ENCODE data around the gene NR4A2.
"Not testable (repeated sequence)": the region's sequence is repeated elsewhere in the genome, so short reads cannot be mapped to it uniquely, and the experiment has no call there.

NR4A2 gene

DNA sequence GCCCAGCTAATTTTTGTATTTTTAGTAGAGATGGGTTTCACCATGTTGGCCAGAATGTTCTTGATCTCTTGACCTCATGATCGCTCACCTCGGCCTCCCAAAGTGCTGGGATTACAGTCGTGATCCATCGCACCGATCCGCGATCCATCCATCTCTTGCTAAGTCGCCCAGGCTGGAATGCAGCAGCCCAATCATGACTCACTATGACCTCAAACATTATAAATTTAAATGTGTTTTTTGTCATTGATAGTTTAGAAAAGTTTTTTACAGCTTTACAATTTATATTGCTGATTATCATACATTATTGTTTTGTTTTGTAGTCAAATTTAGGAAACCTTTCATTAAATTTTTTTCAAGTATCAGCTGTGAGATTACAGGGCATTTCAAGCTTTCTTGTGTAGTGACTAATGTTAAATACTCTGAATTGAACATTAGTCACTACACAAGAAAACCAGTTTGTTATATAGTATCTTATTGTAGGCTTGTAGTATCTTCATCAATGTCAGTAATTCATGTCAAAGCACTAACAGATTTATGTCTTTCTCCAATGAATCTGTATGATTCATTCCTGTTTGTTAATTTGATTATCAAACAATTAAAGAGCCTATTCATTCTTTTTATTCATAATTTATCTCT, 37.5 kb downstream of the NR4A2 start:
- Mint-ChIP-seq H3K9me3 (peaks cover 5% of the 10 kb centered on the region in 2 donors), H3K36me3 (ENCODE audit: insufficient read depth) (no peaks in the 10 kb centered on the region), H3K27me3 (peaks cover 27 to 47% of the 10 kb centered on the region in 2 donors), H3K4me1 (ENCODE audit: low read depth in 2 of 2) (no peaks in the 10 kb centered on the region), H3K27ac (no peak overlapping the region), H3K4me3 (no peak overlapping the region)
- no peak for DNase-seq
- ATAC-seq (replicated peaks) = no peak

DNA sequence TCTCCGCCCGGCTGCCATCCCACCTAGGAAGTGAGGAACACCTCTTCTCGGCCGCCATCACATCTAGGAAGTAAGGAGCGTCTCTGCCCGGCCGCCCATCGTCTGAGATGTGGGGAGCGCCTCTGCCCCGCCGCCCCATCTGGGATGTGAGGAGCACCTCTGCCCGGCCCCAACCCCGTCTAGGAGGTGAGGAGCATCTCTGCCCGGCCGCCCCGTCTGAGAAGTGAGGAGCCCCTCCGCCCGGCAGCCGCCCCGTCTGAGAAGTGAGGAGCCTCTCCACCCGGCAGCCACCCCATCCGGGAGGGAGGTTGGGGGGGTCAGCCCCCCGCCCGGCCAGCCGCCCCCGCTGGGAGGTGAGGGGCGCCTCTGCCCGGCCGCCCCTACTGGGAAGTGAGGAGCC, 39.1 kb downstream of the NR4A2 start:
- not testable (repeated sequence) for H3K9me3 Mint-ChIP-seq; H3K4me1 Mint-ChIP-seq (ENCODE audit: low read depth in 2 of 2); H3K36me3 Mint-ChIP-seq (ENCODE audit: insufficient read depth); ATAC-seq (replicated peaks); DNase-seq; H3K27ac Mint-ChIP-seq; H3K4me3 Mint-ChIP-seq
- H3K27me3 Mint-ChIP-seq = peaks cover 28 to 39% of the 10 kb centered on the region in 2 donors

DNA sequence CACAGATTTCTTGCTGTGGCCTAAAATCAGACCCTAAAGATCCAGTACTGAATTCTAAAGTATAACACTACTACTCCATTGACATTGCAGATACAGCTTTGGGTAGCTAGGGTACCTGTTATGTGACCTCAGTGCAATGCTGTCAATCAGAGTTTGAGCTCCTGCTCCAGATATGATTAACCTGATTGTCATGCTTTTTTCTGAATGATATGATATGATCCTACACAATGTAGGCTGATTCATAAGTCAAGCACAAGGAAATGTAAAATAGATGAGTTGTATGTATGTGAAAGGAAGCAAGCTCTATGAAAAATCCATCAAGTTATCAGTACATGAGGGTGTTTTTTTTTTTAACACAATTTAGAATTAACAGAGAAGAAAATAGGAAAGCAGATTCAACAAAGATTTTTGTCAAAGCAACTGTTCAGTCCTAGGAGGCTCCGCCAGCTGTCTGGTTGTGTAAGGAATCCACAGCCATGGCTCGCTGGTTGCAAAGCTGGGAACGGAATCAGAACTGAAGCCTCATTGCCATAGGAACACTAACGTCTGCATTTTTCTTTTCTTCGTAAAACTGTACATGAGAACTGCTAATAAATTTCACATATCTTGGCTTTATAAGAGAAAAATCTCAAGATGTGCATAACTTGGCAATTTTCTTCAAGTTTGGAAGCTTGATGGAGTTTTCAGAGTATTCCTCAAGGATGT, 52.9 kb downstream of the NR4A2 start:
- peaks cover 34 to 36% of the 10 kb centered on the region in 2 donors for H3K27me3 Mint-ChIP-seq
- ATAC-seq (replicated peaks) = no peak
- H3K27ac Mint-ChIP-seq = no peak overlapping the region
- no peaks in the 10 kb centered on the region for H3K36me3 Mint-ChIP-seq (ENCODE audit: insufficient read depth)
- no peaks in the 10 kb centered on the region for H3K4me1 Mint-ChIP-seq (ENCODE audit: low read depth in 2 of 2)
- no peaks in the 10 kb centered on the region for H3K9me3 Mint-ChIP-seq
- no peak for DNase-seq
- H3K4me3 Mint-ChIP-seq = no peak overlapping the region
